ENCODE results near the gene SERPINF2.

Gene SERPINF2

GRCh38 chr17:1729966-1730325 lies 12.7 kb upstream of the SERPINF2 start:
- DNase-seq (ENCODE audit: extremely low spot score), result no peak
- CTCF ChIA-PET, result no interaction called here
- POLR2A ChIA-PET, result interaction anchor here (0.7 kb wide), 1 partner anchor 16 kb away, joined by 3 read pairs; no protein-coding TSS in a partner anchor
- TF ChIP-seq, protein P1, sequence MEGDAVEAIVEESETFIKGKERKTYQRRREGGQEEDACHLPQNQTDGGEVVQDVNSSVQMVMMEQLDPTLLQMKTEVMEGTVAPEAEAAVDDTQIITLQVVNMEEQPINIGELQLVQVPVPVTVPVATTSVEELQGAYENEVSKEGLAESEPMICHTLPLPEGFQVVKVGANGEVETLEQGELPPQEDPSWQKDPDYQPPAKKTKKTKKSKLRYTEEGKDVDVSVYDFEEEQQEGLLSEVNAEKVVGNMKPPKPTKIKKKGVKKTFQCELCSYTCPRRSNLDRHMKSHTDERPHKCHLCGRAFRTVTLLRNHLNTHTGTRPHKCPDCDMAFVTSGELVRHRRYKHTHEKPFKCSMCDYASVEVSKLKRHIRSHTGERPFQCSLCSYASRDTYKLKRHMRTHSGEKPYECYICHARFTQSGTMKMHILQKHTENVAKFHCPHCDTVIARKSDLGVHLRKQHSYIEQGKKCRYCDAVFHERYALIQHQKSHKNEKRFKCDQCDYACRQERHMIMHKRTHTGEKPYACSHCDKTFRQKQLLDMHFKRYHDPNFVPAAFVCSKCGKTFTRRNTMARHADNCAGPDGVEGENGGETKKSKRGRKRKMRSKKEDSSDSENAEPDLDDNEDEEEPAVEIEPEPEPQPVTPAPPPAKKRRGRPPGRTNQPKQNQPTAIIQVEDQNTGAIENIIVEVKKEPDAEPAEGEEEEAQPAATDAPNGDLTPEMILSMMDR (IDR thresholded peaks at IDR 0.05; ENCODE audit: control extremely low read depth, extremely low read depth, low read depth, missing control alignments), result no peak

GRCh38 chr17:1730326-1731193 lies 12.1 kb upstream of the SERPINF2 start:
- DNase-seq (ENCODE audit: extremely low spot score), result no peak
- TF ChIP-seq, protein P1 (IDR thresholded peaks at IDR 0.05; ENCODE audit: control extremely low read depth, extremely low read depth, low read depth, missing control alignments), result no peak
- ChIA-PET POLR2A (interaction anchor here (1.0 to 1.1 kb wide), 2 partner anchors 14 to 101 kb away, joined by 6 to 8 read pairs; no protein-coding TSS in a partner anchor), CTCF (interaction anchor here (2.8 to 3.2 kb wide), 2 partner anchors 9 to 14 kb away, joined by 9 to 26 read pairs; no protein-coding TSS in a partner anchor)

DNA sequence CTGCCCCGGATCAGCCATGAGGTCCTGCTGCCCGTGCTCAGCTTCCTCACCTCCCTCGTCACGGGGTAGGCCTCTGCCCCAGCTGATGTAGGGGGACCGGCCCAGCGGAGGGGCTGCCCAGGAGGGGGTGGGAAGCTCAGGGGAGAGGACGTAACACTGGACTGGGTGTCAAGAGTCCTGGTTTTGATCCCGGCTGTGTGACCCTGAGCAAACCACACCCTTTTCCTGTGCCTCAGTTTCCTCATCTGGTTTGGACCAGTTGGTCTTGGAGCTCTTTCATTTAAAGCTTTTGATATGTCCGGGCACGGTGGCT lies 11.5 kb upstream of the SERPINF2 start:
- TF ChIP-seq, protein P1 (IDR thresholded peaks at IDR 0.05; ENCODE audit: control extremely low read depth, extremely low read depth, low read depth, missing control alignments), result no peak
- DNase-seq (ENCODE audit: extremely low spot score), result no peak
- POLR2A ChIA-PET, result interaction anchor here (1.0 to 1.1 kb wide), 2 partner anchors 14 to 101 kb away, joined by 6 to 8 read pairs; no protein-coding TSS in a partner anchor
- CTCF ChIA-PET, result interaction anchor here (2.8 to 3.2 kb wide), 2 partner anchors 10 to 14 kb away, joined by 9 to 26 read pairs; no protein-coding TSS in a partner anchor

DNA sequence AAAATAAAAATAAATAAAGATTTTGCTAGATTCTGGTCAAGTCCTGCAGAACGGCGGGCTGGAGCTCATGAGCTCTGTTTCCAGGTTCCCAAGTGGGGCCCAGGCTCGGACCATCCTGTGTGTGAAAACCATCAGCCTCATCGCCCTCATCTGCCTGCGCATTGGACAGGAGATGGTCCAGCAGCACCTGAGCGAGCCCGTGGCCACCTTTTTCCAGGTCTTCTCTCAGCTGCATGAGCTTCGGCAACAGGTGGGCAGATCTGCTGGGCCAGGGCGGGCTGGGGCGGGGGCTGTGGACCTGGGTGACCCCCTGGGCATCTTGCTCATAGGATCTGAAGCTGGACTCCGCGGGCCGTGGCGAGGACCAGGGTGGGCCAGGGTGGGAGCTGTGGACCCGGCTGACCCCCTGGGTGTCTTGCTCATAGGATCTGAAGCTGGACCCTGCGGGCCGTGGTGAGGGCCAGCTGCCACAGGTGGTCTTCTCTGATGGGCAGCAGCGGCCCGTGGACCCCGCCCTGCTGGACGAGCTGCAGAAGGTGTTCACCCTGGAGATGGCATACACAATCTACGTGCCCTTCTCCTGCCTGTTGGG lies 10.3 kb upstream of the SERPINF2 start:
- ChIA-PET POLR2A (interaction anchor here (0.5 kb wide), 1 partner anchor 458 kb away, joined by 3 read pairs; no protein-coding TSS in a partner anchor), CTCF (interaction anchor here (1.1 to 3.2 kb wide), 5 partner anchors 8 to 18 kb away, joined by 3 to 26 read pairs (median 5); partner anchors contain the start of gene WDR81)
- TF ChIP-seq, protein P1 (IDR thresholded peaks at IDR 0.05; ENCODE audit: control extremely low read depth, extremely low read depth, low read depth, missing control alignments), result no peak
- no peak for DNase-seq (ENCODE audit: extremely low spot score)

- TF ChIP-seq, protein P1 (IDR thresholded peaks at IDR 0.05; ENCODE audit: control extremely low read depth, extremely low read depth, low read depth, missing control alignments), result no peak
- POLR2A ChIA-PET, result interaction anchor here (0.5 kb wide), 1 partner anchor 459 kb away, joined by 3 read pairs; no protein-coding TSS in a partner anchor
- CTCF ChIA-PET, result interaction anchor here (0.6 to 3.2 kb wide), 6 partner anchors 8 to 132 kb away, joined by 3 to 26 read pairs (median 4); partner anchors contain the start of gene WDR81
- DNase-seq (ENCODE audit: extremely low spot score), result no peak
Observed at GRCh38 chr17:1732833-1733321, 9.8 kb upstream of the SERPINF2 start.

DNA sequence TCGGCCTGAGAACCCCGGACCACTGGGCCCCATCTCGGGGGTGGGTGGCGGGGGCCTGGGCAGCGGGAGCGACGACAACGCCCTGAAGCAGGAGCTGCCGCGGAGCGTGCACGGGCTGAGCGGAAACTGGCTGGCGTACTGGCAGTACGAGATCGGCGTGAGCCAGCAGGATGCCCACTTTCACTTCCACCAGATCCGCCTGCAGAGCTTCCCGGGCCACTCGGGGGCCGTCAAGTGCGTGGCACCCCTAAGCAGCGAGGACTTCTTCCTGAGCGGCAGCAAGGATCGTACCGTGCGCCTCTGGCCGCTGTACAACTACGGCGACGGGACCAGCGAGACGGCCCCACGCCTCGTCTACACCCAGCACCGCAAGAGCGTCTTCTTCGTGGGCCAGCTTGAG lies 8.9 kb upstream of the SERPINF2 start:
- TF ChIP-seq, protein P1 (IDR thresholded peaks at IDR 0.05; ENCODE audit: control extremely low read depth, extremely low read depth, low read depth, missing control alignments), result no peak
- ChIA-PET POLR2A (no interaction called here), CTCF (interaction anchor here (0.8 to 1.5 kb wide), 2 partner anchors 9 to 12 kb away, joined by 3 to 5 read pairs; partner anchors contain the start of gene WDR81)
- DNase-seq (ENCODE audit: extremely low spot score), result no peak
